SKM-1 (cell line): ENCODE results near the gene TGFBR3L.
"Not testable (repeated sequence)": the region's sequence is repeated elsewhere in the genome, so short reads cannot be mapped to it uniquely, and the experiment has no call there.

Experiments used
- DNase-seq: peaks from one replicate; lab custom pipeline; 2025; ENCODE audit not compliant: unreplicated experiment; lab: John Stamatoyannopoulos, UW

TGFBR3L gene

GRCh38 chr19:7926727-7927604 is 12.3 kb downstream of the TGFBR3L start:
- no peak for DNase-seq

- DNase-seq: no peak
These were observed 13.1 kb downstream of the TGFBR3L start for GRCh38 chr19:7927605-7928333.

- no peak for DNase-seq
These were observed 13.7 kb downstream of the TGFBR3L start for GRCh38 chr19:7928334-7928706.

GRCh38 chr19:7928741-7929701 is 14.4 kb downstream of the TGFBR3L start:
- DNase-seq: no peak

- DNase-seq: not testable (repeated sequence)
These were observed 15.4 kb downstream of the TGFBR3L start for GRCh38 chr19:7930030-7930429.

- DNase-seq: no peak
These were observed 16.1 kb downstream of the TGFBR3L start for GRCh38 chr19:7930765-7931164.

GRCh38 chr19:7931221-7932061 is 16.8 kb downstream of the TGFBR3L start:
- no peak for DNase-seq

- DNase-seq: no peak
These were observed 17.8 kb downstream of the TGFBR3L start for GRCh38 chr19:7932276-7932929.

GRCh38 chr19:7932930-7933300 is 18.3 kb downstream of the TGFBR3L start:
- no peak for DNase-seq

DNA sequence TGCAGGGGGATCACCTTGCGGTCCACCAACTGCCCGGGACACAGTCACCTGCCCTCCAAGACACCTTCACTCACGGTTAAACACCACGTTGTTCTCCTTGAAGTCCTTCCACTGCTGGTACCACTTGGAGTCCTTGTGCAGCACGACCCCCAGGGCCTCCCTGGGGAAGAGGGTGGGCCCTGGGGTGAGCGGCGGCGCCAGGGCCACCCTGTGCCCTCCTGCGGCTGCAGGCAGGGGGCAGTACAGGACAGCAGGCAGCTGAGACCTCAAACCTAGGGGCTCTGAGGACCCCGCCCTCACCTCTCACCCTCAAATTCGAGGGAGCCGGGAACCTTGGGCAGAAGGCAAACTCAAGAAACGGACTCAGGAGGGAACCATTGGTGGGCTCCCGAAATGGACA is 18.8 kb downstream of the TGFBR3L start:
- DNase-seq: no peak

DNA sequence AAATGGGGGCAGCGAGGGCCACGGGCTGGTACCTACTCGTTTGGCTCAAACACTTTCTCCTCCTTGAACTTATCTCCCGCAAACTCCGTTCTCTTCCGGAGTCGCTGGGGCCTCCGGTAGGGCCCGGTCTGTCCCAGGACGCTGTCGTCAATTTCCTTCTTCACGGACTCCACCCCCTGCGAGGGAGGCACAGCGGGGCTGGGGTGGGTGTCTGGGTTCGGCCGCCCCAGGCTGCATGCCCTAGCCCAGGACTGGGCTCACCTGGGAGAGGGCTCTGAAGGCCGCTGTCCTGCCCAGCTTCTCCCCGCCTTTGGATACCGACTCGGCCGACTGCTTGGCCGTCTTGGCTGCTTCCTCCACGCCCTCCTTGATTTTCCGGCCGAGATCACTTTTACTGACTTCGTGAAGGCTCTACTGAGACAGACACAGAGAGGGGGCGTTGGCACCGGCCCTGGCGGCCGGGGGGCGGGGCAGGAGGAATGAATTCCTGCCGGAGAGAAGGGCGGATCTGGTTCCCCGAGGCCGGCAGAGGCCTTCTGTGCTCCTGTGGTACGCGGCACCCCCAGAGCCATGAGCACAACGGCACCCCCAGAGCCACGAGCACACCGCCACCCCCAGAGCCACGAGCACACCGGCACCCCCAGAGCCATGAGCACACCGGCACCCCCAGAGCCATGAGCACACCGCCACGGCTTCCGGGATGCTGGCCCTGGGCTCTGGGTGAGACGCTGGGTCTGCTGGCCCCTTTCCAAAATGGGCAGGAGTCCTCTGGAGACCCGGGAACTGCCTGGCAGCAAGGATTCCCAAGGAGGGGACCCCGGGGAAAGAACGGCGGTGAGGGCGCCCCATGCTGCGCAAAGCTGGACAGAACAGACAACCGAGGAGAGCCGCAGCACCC is 19.4 kb downstream of the TGFBR3L start:
- no peak for DNase-seq

- DNase-seq: no peak
These were observed 20.1 kb downstream of the TGFBR3L start for GRCh38 chr19:7934766-7935165.

- no peak for DNase-seq
These were observed 26.2 kb downstream of the TGFBR3L start for GRCh38 chr19:7940841-7941240.

DNA sequence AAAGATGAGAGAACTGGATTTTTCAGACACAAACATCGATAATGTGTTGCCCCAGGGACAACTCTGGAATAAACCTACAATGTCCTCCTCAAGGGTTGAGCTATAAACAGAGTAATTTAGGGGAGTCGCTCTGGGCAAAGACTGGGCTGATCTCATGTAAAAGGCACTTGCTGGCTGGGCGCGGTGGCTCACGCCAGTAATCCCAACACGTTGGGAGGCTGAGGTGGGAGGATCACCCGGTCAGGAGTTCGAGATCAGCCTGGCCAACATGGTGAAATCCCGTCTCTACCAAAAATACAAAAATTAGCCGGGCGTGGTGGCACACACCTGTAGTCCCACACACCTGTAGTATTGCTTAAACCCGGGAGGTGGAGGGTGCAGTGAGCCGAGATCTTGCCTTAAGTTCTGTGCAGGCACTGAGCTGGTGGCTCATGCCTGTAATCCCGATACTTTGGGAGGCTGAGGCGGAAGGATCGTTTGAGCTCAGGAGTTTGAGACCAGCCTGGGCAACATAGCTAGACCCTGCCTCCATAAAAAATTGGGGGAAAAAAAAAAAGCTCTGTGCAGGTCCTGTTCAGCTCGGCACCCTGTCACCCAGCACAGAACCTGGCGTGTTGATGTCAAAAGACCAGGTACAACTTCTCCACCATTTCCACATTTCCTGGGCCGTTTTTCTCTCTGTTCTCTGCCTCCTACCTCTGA is 27.4 kb downstream of the TGFBR3L start:
- DNase-seq: no peak

DNA sequence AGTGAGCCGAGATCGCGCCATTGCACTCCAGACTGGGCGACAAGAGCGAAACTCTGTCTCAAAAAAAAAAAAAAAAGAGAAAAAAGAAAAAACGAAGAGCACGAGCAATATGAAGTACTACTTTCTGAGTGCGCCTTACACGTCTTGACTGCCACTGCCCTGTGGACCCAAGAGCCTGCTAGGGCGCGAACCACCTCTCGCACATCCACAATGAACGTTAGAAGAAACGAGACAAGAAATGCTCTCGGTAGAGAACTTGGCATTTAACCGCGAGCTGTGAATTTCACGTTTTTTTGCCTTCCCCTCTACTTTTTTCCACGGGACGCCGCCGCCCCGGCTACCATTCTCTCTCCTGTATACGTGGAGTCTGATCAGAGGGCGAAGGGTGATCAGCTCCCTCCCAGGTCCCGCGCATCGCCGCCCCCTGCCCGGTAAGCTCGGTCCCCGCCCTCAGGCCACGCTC is 28.4 kb downstream of the TGFBR3L start:
- no peak for DNase-seq

GRCh38 chr19:7943444-7944176 is 29.0 kb downstream of the TGFBR3L start, which contains the start of gene TIMM44:
Gene TIMM44 (minus strand): TSS chr19:7943666. CDS start chr19:7943651, 15 bp downstream.
- DNase-seq: peak; percentile 99

DNA sequence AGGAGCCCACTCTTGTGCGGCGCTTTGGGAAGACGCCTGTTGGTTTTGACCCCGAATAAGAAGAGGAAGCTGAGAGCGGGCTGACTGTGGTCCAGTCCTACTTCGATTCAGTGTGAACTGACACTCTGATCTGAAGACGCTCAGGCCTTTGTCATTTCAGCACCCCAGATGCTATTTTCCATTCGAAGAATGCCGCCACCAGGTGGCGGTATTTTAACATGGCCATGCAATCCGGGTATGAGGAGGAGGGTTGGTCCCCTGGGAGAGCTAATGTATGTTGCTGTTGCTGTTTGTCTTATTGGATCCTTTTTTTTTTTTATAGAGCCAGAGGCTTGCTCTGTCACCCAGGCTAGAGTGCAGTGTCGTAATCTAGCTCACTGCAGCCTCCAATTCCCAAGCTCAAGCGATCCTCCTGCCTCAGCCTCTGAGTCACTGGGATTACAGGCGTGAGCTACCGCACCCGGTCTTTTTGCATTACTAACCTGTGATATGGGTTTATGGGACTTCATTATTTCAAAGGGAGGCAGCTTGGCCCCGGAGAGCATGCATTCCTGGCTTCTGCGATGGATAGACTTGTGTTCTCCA is 29.6 kb downstream of the TGFBR3L start:
- DNase-seq: peak; percentile 79
